Stimulated activated CD8-positive, alpha-beta memory T cell treated with anti-CD3 and anti-CD28 coated beads, Interleukin-4, amount 100 ng/mL, for 48 hours (primary cell): ENCODE data around the gene STMN1.

Experiments
- DNase-seq: peaks from one replicate; pipeline ENCODE4 v3.0.0-alpha.2; 2020

The STMN1 gene

DNA sequence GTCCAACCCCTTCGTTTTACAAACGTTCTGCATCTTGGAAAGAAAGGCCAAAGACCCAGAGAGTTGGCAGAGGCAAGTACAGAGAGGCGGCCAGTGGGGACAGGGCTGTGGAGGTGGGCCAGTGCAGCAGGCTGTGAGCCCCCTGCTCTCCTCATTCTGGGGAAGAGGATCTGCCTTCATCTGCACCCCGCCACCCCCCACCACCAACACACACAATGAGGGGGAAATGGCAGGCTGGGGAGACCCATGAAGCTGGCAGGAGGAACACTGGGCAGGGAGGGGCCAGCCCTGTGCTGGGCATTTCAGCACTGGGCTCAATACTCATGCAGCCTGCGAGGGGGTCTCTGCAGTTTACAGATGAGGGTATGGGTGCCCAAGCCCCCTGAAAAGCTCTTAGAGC is 14.6 kb downstream of the STMN1 start:
- DNase-seq: no peak

DNA sequence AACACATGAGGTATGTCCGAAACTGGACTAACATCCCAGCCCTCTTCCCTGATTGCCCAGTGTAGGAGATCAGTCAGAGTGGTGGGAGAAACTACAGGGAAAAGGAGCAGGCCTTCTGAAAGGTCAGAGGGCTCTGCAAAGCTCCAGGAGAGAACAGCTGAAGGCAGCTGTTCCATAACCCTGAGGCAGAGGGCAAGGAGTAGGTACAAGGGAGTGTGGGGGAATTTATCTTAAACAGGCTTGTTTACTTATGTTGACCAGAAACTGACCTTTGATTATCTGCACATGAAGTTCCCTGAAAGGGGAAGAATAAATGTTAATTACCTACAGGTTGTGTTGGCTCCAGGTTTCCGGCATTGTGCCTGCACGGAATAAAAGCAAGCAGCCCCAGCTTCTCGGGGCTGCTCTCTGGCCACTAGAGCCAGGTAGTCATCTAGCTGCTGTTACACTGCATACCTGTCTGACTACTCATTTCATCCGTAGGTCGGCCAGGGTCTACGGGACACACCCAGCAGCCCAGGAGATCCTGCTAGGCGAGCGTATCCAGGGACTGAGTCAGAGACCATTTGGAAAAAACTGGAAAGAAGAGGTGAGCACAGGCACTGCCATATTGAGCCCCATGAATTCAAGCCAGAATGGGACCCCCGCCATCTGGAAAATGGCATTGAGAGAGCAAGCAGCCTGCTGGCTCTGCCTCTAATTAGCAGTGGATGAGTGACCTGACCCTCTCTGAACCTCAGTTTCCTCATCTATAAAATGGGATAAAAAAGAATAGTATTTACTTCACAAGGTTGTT is 15.8 kb downstream of the STMN1 start:
- no peak for DNase-seq

DNA sequence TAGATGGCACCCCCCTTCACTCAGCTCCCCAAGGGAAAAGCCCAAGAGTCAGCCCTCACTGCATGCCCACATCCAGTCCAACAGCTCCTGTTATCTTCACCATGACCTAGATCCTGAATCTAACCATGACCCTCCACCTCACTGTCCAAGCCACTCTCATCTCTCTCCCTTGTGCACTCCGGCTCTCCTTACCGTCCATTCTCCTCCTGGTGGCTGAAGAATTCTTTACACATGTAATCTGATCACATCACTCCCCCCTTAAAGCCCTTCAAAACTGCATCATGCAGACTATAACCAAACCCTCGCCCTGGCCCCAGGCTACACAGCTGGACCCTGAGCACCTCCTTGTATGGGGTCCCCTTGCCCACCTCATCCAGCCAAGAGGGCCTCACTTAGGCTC is 16.7 kb downstream of the STMN1 start:
- DNase-seq: no peak

DNA sequence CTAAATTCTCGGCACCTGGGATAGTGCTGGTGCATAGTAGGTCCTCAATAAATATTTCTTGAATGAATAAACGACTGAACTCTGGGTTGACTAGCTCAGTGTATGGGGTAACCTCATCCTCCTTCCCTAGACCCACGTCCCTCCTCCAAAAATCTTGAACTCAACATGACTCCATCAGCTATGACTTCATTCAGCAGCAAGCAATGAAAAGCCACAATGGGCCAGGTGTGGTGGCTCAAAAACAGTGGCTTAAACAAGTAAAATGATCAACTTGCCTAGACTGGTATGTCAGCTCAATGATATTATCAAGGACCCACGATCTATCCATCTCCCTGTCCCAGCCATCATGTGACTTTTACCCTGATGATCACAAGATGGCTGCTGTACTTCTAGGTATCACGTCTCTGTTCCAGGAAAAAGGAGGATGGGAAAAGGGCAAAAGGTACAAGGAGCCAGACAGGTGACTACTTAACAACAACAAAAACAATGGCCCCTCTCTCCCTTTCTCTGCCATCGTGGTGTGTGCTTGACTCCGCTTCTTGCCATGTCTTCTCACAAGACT is 17.7 kb downstream of the STMN1 start:
- no peak for DNase-seq

DNA sequence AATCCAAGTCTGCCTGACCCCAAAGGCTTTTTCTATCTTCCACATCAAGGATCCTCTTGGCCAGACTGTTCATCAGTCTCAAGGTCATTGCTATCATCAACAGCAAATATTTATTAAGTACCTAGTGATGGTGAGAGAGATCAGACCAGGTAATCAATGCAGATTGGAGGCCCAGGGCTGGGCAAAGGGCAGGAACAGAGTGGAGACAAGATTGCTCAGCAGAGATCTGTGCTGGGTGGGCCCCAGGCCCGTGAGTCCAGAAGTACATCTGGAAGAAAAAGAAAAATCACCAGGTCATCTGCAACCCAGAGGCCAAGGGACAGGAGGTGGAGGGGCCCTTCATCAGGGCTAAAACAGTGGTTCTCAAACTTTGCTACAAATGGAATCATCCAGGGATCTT is 20.6 kb downstream of the STMN1 start:
- no peak for DNase-seq

DNA sequence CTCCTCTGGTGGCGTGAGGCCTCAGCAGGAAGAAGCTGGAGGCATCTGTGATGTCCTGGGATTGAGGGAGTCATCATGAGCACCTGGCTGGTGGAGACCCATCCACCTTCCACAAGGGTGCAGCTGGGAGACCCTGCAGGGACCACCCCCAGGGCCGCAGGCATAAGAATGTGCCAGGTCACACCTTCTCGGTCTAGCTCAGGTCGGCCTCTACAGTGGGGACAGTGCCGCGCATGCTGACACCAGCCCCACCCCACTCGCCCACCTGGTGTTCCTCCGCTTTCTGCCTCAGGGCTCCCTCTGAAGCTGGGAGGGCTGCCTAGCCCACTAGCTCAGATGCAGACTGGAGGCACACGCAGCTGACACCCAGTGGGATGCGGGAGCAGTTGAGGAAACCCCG is 25.0 kb downstream of the STMN1 start:
- DNase-seq: no peak

DNA sequence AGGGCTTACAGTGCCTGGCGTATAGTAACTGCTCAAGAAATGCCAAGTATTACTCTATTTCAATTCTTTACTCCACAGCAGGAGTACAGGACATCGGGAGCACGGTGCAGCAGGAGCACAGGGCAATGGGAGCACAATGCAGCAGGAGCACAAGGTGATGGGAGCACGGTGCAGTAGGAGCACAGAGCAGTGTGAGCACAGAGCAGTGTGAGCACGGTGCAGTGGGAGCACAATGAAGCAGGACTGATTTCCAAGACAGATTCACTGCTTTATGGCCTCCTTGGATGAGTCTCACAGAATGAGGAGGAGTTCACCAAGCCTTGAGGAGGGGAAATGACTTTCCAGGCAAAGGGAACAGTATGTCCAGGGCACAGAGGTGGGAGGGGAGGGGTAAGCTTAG is 25.7 kb downstream of the STMN1 start:
- DNase-seq: no peak

DNA sequence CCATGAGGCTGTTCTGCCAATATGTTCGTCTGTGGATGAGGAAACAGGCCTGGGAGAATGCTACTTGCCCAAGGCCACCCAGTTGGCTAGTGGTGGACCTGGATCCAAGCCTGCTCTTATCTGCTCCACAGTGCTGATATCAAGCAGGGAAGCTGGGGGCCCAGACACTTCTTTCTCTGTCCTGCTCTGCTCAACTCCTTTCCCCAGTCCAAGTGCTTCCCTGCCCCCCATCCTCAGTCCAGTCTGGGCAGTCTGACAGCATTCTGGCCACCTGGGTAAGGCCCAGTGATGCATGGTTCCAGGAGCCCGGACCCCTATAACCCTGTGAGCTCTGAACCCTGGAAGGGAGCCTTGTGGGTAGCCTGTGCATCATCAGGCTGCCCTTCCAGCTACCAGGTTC is 26.5 kb downstream of the STMN1 start:
- no peak for DNase-seq

DNA sequence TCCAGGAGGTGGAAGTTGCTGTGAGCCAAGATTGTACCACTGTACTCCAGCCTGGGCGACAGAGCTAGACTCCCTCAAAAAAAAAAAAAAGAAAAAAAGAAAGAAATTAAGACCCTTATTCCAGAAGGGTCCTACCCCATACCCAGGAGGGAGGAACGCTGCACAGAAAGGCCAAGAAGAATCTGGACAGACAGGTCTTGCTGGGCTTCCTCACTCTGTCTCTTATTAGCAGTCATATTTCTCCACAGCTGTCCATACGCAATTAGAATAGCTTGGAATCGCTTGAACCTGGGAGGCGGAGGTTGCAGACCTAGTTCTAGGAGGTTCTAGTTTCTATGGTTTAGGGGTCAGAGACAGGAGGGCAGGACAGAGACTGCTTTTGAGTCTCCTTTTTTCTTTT is 27.5 kb downstream of the STMN1 start:
- DNase-seq: no peak

DNA sequence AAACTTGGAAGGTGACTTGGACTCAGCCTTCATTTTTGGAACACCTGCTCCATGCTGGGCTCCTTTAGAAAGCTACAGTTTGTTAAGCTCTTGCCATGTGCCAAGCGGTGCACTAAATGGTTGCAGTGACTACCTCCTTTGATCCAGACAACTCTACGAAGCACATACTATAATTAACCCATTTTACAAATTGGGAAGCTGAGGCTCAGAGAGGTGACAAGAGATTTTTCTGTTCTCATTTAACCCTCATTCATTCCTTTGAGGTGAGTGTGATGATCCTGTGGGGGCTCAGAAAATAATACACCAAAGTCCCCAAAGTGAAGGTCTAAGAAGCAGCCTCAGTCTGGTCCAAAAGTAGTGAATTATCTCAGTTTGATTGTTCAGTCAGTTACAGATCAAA is 29.1 kb downstream of the STMN1 start:
- DNase-seq: no peak

DNA sequence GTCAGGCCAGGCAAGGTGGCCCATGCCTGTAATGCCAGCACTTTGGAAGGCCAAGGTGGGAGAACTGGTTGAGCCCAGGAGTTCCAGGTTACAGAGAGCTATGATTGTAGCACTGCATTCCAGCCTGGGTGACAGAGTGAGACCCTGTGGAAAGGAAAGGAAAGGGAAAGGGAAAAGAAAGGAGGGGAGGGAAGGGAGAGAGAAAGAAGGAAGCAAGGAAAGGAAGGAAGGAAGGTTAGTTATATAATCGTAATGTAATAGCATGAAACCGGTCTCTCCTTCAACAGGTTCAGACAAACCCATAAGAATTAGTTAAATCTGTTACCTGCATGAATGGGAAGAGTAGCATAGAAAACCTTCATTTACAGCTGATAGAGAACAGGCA is 29.5 kb downstream of the STMN1 start:
- DNase-seq: no peak

DNA sequence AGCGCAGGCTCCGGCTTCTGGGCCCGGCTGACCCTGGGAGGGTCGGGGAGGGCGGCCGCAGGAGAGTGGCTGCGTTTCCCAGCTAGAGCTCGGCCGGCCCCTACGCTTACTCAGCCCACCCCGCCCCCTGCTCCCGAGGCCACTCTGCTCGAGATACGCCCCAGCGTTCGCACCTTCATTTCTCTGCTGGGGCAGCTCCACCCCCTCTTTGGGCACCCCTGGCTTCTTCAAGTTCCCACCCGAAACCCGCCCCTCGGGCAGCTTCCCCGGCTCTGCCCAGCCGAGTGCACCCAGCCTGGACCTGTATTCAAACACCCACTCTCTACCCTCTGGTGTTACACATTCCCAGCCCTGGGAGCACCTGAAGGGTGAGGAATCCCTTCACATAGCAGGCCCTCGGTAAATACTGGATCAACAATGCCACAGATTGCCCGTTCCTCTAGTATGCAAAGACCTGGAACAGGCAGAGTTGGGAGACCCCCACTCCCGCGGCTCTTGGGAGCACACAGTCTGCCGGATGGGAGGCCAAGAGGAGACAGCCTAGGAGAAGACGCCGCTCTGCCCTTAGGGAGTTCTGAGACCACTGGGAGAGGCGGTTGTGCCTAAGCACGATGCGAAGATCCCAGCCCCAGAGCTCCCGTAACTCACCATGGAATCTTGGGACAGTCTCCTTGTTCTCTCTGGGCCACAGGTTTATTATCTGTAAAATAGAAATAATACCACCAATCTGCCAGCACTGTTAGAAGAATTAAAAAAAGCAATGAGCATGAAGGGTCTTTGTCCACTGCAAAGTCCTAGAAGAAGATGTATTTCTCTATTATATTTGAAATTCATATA is 30.1 kb downstream of the STMN1 start:
- peak; percentile 63 for DNase-seq

DNA sequence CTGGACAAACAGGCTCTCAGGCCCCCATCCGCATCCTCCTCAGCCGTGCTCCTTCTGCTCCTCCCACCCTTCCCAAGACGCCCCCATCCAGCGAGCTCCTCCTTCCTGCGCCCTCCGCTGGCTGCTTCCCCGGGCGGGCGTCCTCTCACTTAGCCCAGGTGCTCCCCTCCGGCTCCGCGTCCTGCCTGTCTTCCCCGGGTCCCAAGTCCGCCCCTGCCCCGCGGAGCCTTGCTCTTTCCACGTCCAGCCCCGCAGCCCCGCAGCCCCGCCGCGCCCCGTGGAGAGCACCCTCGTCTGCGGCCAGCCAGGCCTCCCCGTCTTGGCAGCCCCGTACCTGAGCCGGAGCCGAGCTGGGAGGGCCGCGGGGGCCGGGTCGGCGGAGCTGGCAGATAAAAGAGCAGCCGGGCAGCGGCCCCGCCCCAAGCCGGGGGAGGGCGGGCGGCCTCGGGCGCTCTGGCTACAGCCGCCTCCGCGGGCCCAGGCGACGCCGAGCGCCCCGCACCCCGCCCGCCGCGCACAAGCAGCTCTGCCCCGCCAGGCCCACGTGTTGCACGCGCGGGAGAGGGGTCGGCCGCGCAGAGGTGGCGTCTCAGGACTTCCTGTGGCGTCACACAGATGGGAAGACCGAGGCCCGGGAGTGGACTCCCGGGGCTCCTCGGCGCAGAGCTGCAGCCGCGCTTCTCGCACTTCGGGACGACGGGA is 30.9 kb downstream of the STMN1 start, which contains the start of gene PAQR7:
TSS of gene PAQR7 (minus strand) at position 555 of the 702 bp plus-strand sequence. CDS start 11,869 bp downstream, outside the sequence.
- peak; percentile 74 for DNase-seq

DNA sequence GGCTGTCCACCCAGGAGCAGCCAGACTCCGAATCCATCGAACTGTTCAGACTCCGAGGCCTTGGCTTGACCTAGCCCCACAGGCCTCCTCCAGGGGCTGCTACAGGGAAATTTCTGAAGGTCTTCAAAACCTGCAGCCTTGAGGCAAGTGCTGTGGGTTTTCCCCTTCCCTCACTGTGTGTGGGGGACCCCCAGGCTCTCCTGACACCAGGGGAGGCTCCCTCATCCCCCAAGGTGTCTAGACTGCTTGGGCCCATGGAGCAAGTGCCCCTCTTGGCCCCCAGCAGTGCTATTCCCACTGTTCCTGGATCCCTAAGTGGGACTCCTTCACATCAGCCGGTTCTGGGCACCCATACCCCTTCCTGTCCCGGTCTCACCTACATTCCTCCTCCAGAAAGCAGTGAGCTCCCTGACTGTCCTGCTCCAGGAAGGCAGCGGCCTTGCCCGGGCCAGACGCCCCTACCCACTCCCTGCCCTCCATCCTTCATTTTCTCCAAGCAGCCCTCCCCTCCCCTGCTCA is 31.5 kb downstream of the STMN1 start:
- DNase-seq: no peak

DNA sequence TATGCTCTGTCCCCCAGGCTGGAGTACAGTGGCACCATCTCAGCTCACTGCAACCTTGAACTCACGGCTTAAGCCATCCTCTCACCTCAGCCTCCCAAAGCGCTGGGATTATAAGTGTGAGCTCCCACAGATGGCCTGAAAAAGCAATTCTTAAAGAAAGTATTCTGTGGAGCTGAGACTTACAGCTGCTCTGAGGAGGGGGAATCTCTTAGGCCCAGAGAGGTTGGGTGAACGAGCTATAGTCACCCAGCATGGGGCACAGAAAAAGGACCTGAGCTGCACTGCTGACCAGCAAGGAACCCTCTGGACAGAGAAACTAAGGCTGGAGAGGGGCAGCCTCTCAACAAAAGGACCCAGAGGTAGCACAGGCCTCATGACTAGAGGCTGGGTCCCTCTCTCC is 32.0 kb downstream of the STMN1 start:
- no peak for DNase-seq

DNA sequence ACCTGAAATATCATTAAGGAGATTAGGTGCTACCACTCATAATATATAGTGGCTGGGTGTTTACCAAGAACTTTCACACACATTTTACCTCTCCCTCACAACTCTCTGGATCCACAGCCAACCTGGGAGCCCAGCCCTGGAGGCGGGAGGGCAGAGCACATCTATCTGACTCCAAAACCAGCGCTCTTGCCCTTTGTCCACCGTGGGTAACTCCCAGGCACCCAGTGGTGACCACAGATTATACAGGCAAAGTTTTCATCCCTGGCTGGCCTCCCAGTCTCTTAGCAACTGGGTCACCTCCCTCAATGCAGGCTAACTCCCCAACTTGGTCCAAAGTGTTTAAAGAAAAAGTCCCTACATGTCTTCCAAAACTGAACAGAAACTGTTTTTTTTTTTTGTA is 33.1 kb downstream of the STMN1 start:
- DNase-seq: no peak

DNA sequence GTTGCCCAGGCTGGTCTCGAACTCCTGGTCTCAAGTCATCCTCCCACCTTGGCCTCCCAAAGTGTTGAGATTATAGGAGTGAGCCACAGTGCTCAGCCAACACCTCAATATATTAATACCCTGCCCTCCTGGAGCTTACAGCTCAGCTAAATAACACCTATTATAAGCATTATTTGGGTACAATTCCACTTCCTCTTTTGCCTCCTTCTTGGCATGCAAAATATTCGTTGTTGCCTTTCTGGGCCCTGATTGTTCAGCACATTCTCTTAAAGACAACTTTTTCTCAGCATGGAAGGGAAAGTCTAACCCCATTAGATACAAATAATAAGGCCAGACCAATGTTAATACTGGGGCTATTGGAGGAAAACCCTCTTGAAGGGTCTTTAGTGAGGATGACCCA is 33.5 kb downstream of the STMN1 start:
- no peak for DNase-seq

DNA sequence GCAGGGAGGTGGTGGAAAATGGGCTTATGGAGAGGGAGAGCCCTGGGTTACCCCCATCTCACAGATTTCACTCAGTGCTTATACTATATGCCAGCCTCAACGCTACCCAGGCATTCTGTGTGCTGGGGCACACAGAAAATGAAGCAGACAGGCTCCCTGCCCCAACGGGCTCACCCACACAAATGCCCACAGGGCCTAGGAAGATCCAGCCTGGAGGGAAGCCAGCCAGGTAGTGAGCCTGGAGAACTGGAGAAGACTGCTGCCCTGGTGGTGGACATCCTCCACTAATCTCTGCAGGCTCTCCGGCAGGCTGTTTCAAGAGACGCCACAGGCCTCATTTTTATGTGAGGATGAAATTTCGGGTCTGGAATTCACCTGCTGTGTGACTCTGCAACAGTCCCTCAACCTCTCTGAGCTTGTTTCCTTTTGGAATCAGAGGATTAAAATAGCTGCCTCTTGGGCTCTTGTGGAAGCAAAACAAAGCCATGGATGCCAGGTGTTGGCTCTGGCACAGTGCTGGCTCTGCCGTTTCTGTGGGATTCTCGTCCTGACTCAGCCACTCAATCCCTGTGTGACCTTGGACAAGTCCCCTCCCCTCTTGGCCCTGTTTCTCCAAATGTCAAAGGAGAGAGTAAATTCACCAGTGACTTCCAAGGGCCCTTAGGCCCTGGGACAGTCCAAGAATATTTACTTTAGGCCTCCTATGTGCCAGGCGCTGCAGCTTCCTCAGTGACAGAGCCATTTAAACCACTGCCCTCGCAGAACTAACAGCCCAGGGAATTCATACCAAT is 34.3 kb downstream of the STMN1 start:
- DNase-seq: no peak

DNA sequence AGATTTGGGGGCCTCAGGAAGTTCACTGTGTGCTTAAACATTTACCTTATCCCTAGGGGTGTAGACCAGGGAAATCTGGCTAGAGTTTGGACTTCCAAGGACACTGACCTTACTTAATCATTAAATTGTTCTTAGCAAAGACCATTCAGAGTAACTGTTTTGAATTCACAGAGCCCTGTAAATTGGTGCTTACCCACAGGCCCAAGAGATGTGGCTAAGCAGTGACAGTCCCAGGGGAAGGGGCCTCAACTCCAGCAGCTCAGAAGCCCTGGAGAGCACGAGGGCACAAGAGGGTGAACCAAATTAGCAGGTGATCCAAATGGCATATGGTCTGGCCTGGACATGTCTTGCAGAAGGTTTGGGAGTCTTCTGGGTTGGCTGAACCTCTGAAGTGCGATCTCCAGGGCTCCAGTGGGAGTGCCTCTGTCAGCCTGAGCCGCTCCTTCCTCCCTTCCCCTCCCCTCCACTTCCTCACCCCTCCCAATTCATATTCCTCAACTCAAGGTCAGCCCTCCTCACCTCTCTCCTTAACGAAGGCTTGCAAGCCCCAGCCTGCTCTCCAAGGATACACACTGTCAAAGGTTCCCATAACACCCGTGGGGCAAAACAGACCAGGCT is 35.0 kb downstream of the STMN1 start:
- no peak for DNase-seq

DNA sequence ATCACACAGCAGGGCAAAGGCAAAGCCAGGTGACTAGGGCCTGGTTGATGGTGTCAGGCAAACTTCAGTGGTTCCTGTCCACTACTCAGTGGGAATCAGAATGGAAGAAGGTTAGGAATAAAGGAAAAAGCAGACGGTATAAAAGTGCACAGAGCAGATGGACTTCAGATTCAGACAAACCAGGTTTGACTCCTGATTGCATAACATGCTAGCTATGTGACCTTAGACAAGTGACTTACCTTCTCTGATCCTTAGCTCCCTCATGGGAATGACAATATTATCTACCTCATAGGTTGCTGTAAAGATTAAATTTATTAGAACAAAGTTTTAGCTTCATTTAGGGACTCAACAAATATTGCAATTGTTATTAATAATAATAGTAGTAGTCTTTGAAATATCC is 35.6 kb downstream of the STMN1 start:
- no peak for DNase-seq

DNA sequence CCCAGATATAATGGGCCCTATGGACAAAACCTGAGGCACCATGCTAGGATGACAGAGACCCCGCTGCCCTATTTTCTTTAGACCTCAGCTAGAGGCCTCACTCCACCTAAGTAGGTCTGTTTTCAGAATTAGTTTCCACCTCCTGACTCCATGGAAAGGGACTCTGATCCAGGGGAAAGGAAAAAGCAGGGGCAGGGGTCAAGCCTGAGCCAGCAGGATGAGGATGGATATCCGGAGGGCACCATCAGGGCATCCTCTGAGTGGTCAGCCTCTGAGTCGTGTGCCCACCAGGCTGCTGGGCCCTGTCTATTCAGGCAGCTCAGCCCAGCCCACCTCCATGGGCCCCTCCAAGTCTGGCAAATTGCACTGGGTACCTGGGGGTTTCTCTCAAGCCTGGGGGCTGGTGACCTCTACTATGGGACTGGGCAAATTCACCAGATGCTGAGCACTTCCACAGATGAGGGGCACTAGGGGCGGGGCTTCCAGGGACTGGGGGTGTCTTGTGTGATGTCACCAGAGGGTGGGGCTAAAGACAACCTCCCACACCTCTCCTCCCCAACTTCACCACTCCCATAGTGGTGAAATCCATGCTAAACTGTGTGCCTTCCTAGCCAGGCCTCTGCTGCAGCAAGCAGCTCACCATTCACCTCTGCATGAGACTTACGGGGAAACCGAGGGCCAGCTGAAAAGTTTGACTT is 36.2 kb downstream of the STMN1 start:
- no peak for DNase-seq
